ENCODE data around the gene SLC19A2.

- no peak for TF ChIP-seq CTCF (conservative IDR thresholded peaks at IDR 0.05; ENCODE audit: low read depth, low read length)
- TF ChIP-seq EZH2 (IDR thresholded peaks at IDR 0.05; ENCODE audit: borderline replicate concordance, low read depth, low read length, poor library complexity, severe bottlenecking), result no peak
Measured at GRCh38 chr1:169421309-169421708, 64.4 kb downstream of the SLC19A2 start.

Data from A673 (cell line).